Muscle layer of colon (tissue), 2 donors: ENCODE results near the gene GNG8.

Experiments
- H3K27ac ChIP-seq: one replicate; pipeline ENCODE4 v1.7.0; 2013; ENCODE audit warnings: low read depth, mild to moderate bottlenecking, low read length, moderate library complexity
- H3K27me3 ChIP-seq, 2 donors: one replicate each; pipeline ENCODE4 v1.7.0; 2013; ENCODE audit warnings: low read length in 2 of 2, mild to moderate bottlenecking in 2 of 2; ENCODE audit not compliant: insufficient read depth in 2 of 2, control insufficient read depth in 1 of 2
- H3K36me3 ChIP-seq: one replicate; pipeline ENCODE4 v1.7.0; 2013; ENCODE audit warnings: mild to moderate bottlenecking, low read length; ENCODE audit not compliant: insufficient read depth
- H3K4me1 ChIP-seq: one replicate; pipeline ENCODE4 v1.7.0; 2013; ENCODE audit warnings: mild to moderate bottlenecking, low read length; ENCODE audit not compliant: insufficient read depth
- H3K4me3 ChIP-seq, 2 donors: one replicate each; pipeline ENCODE4 v1.7.0; 2013; ENCODE audit warnings: low read length in 2 of 2, low read depth in 1 of 2, mild to moderate bottlenecking in 1 of 2, moderate library complexity in 1 of 2
- H3K9ac ChIP-seq: one replicate; pipeline ENCODE4 v1.7.0; 2013; ENCODE audit warnings: low read length
- H3K9me3 ChIP-seq: one replicate; pipeline ENCODE4 v1.7.0; 2013; ENCODE audit warnings: mild to moderate bottlenecking, low read length
- donor health status: abdominal sarcoma.
- donor health status: Adenocarcinoma of cecum.

GNG8 gene

DNA sequence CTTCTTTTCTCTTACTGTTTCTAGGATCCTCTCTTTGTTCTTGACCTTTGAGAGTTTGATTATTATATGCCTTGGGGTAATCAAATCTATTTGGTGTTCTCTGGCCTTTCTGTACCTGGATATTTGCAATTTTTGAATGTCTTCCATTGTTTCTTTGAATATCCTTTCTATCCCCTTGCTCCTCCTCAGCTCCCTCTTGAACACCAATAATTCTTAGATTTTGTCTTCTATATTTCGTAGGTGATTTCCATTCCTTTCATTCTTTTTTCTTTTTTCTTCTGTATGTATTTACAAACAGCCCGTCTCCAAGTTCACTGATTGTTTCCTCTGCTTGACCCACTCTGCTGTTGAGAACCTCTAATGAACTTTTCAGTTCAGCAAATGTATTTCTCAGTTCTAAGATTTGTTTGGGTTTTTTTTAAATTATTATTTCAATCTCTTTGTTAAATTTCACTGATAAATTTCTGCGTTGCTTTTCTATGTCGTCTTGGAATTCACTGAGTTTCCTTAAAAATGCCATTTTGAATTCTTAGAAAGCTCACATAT, 37.6 kb downstream of the GNG8 start:
- Histone ChIP-seq H3K9me3 (no peaks in the 10 kb centered on the region), H3K36me3 (no peaks in the 10 kb centered on the region), H3K27me3 (no peaks in the 10 kb centered on the region)

DNA sequence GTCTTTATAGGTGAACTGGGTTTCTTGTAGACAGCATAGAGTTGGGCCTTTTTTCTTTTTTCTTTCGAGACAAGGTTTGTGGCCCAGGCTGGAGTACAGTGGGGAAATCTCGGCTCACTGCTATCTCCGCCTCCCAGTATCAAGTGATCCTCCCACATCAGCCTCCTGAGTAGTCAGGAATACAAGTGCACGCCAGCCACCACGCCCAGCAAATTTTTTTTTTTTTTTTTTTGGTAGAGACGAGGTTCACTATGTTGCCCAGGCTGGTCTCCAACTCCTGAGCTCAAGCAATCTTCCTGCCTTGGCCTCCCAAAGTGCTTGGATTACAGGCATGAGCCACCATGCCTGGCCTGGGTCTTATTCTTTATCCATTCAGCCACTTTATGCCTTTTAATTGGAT, 40.0 kb downstream of the GNG8 start:
- no peak overlapping the region for H3K9ac ChIP-seq
- H3K4me1 ChIP-seq: peaks cover 5% of the 10 kb centered on the region
- no peak overlapping the region for H3K4me3 ChIP-seq
- H3K27ac ChIP-seq: no peak overlapping the region
- H3K27me3 ChIP-seq: no peaks in the 10 kb centered on the region
- H3K9me3 ChIP-seq: no peaks in the 10 kb centered on the region
- no peaks in the 10 kb centered on the region for H3K36me3 ChIP-seq

More for the DNA sequence above, 37.6 kb downstream of the GNG8 start:
- Histone ChIP-seq H3K27ac (no peak overlapping the region), H3K4me3 (no peak overlapping the region), H3K4me1 (peaks cover 18% of the 10 kb centered on the region), H3K9ac (no peak overlapping the region)

DNA sequence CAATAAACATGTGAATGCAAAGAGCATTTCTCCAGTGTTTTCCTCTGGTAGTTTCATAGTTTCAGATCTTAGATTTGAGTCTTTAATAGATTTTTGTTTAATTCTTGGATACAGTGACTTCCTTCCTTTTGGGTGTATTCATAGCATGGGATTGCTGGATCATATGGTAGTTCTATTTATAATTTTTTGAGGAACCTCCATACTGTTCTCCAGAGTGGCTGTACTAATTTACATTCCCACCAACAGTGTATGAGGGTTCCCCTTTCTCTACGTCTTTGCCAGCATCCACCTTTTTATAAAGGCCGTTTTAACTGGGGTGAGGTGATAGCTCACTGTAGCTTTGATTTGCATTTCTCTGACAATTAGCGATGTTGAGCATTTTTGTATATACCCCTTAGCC, 44.1 kb downstream of the GNG8 start:
- Histone ChIP-seq H3K4me1 (no peaks in the 10 kb centered on the region), H3K9me3 (no peaks in the 10 kb centered on the region), H3K9ac (no peak overlapping the region), H3K36me3 (no peaks in the 10 kb centered on the region), H3K27ac (no peak overlapping the region), H3K27me3 (no peaks in the 10 kb centered on the region), H3K4me3 (no peak overlapping the region)

DNA sequence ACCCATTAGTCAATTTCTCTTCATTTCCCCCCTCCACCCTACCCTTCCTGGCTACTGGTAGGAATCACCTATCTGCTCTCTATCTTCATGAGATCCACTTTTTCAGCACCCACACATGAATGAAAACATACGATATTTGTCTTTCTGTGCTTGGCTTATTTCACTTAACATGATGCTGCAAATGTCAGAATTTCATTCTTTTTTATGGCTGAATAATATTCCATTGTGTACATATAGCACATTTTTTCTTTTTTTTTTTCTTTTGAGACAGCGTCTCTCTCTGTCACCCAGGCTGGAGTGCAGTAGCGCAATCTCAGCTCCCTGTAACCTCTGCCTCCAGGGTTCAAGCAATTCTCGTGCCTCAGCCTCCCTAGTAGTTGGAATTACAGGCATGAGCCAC, 44.7 kb downstream of the GNG8 start:
- Histone ChIP-seq H3K4me1 (no peaks in the 10 kb centered on the region), H3K9me3 (no peaks in the 10 kb centered on the region), H3K4me3 (no peak overlapping the region), H3K36me3 (no peaks in the 10 kb centered on the region), H3K27me3 (no peaks in the 10 kb centered on the region), H3K27ac (no peak overlapping the region), H3K9ac (no peak overlapping the region)

DNA sequence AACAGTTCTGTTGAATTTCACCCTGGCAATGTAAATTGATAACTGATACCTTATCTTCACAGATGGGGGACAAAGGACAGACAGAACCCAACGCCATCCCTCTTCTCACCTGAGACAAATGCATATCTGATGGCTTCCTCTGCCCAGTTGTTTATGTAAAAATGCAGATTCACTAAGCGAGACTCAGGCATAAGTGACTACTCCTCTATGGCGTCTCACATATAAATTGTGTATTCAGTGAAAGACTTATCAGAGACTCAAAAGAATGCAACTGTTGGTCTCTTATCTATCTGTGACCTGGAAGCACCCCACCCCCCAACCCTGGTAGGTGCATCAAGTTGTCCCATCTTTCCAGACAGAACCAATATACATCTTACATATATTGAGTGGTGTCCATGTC, 48.1 kb downstream of the GNG8 start:
- H3K27ac ChIP-seq: no peak overlapping the region
- no peak overlapping the region for H3K9ac ChIP-seq
- H3K36me3 ChIP-seq: no peaks in the 10 kb centered on the region
- H3K4me3 ChIP-seq: no peak overlapping the region
- H3K9me3 ChIP-seq: no peaks in the 10 kb centered on the region
- no peaks in the 10 kb centered on the region for H3K27me3 ChIP-seq
- no peaks in the 10 kb centered on the region for H3K4me1 ChIP-seq

DNA sequence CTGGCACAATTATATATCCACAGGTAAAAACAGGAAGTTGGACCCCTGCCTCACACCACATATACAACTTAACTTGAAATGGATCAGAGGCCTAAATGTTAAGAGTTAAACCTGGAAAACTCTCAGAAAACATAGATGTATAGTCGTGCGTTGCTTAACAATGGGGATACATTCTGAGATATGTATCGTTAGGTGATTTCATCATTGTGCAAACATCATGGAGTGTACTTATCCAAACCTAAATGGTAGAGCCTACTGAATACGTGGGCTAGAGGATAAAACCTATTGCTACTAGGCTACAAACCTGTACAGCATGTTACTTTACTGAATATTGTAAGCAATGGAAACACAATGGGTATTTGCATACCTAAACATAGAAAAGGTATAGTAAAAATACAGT, 49.7 kb downstream of the GNG8 start:
- H3K9me3 ChIP-seq: no peaks in the 10 kb centered on the region
- H3K27me3 ChIP-seq: no peaks in the 10 kb centered on the region
- H3K4me3 ChIP-seq: no peak overlapping the region
- no peak overlapping the region for H3K27ac ChIP-seq
- H3K4me1 ChIP-seq: no peaks in the 10 kb centered on the region
- no peaks in the 10 kb centered on the region for H3K36me3 ChIP-seq
- H3K9ac ChIP-seq: no peak overlapping the region

DNA sequence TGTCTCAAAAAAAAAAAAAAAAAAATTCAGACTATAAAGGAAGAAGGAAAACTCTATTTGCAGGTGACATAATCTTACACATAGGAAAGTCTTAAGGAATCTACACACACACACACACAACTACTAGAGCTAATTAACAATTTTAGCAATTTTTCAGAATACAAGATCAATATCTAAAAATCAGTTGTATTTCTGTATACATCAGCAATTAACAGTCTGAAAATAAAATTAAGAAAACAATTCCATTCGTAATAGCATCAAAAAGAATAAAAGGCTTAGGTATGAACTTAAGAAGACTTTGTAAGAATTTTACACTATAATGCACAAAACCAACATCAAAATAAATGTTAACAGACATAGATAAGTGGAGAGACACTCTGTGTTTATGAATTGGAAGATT, 50.5 kb downstream of the GNG8 start:
- no peaks in the 10 kb centered on the region for H3K9me3 ChIP-seq
- no peak overlapping the region for H3K4me3 ChIP-seq
- H3K9ac ChIP-seq: no peak overlapping the region
- no peak overlapping the region for H3K27ac ChIP-seq
- H3K4me1 ChIP-seq: no peaks in the 10 kb centered on the region
- no peaks in the 10 kb centered on the region for H3K27me3 ChIP-seq
- H3K36me3 ChIP-seq: no peaks in the 10 kb centered on the region
